H1 (cell line): ENCODE measurements around the gene TIGD1. TPM values are rescaled to one million over a fixed set of nuclear protein-coding genes. Genes with fewer than 3 reads are reported as not detected.

Source experiments
- CTCF ChIA-PET: fragments of 300-600 bp; sonication (Branson Sonifier 250); formaldehyde crosslinking; loops from one replicate; lab custom pipeline; 2021; ENCODE audit not compliant: partially characterized antibody; lab: Charles Lee
- POLR2A ChIA-PET: fragments of 300-600 bp; sonication (Branson Sonifier 250); formaldehyde crosslinking; loops from one replicate; lab custom pipeline; 2021; ENCODE audit warnings: inconsistent platforms; ENCODE audit not compliant: partially characterized antibody; lab: Charles Lee
- DNase-seq, 2 experiments: peaks; one replicate each; pipeline versions ENCODE4 v3.0.0 to v3.0.0-alpha.2; 2010 to 2022; ENCODE audit warnings: low spot score in 2 of 2, low read depth in 1 of 2, mixed read lengths in 1 of 2
- FAIRE-seq: peaks from 2 replicates; lab custom pipeline; 2011; peaks lifted over from hg19 to GRCh38; lab: Jason Lieb, UNC
- H2AFZ ChIP-seq: 2 replicates; pipeline ENCODE4 v1.8.1; 2012; ENCODE audit warnings: low read length, inconsistent platforms
- H2AK5ac ChIP-seq: 2 replicates; pipeline ENCODE4 v1.6.1; 2013; ENCODE audit warnings: low read depth, low read length
- H2BK120ac ChIP-seq: replicated peaks from 2 replicates; pipeline ENCODE3; 2013; ENCODE audit warnings: low read depth, low read length, inconsistent platforms
- H2BK12ac ChIP-seq: 2 replicates; pipeline ENCODE4 v1.6.1; 2013; ENCODE audit warnings: low read depth, low read length
- H2BK15ac ChIP-seq: 2 replicates; pipeline ENCODE4 v1.6.1; 2013; ENCODE audit warnings: low read length
- H2BK20ac ChIP-seq: 2 replicates; pipeline ENCODE4 v1.6.1; 2013; ENCODE audit warnings: low read length
- H2BK5ac ChIP-seq: 2 replicates; pipeline ENCODE4 v1.6.1; 2013; ENCODE audit warnings: low read depth, low read length
- H3K14ac ChIP-seq: 2 replicates; pipeline ENCODE4 v1.6.1; 2013; ENCODE audit warnings: inconsistent platforms; ENCODE audit not compliant: insufficient read length
- H3K18ac ChIP-seq: 2 replicates; pipeline ENCODE4 v1.6.1; 2013; ENCODE audit warnings: low read length; ENCODE audit errors: extremely low read depth
- H3K23ac ChIP-seq: 2 replicates; pipeline ENCODE4 v1.6.1; 2013; ENCODE audit warnings: inconsistent platforms; ENCODE audit not compliant: insufficient read length
- H3K23me2 ChIP-seq: 2 replicates; pipeline ENCODE4 v1.6.1; 2013; ENCODE audit warnings: low read depth, low read length
- H3K27ac ChIP-seq: 2 replicates; pipeline ENCODE4 v1.6.1; 2011; ENCODE audit warnings: low read depth, low read length, inconsistent platforms
- H3K27me3 ChIP-seq, 4 experiments: replicated peaks in 1 of 4; 1 replicate in 1 of 4; 2 replicates in 3 of 4; pipeline versions ENCODE4 v1.6.1 to v1.8.1; 2011 to 2013; ENCODE audit warnings: low read length in 3 of 4, mild to moderate bottlenecking in 3 of 4, inconsistent platforms in 2 of 4, mixed read lengths in 2 of 4, moderate library complexity in 1 of 4; ENCODE audit not compliant: control insufficient read depth in 3 of 4, insufficient read depth in 3 of 4; ENCODE audit errors: extremely low read depth in 1 of 4
- H3K36me3 ChIP-seq, 4 experiments: 2 replicates each; pipeline versions ENCODE4 v1.6.1 to v1.8.1; 2011 to 2013; ENCODE audit warnings: mild to moderate bottlenecking in 4 of 4, low read length in 3 of 4, moderate library complexity in 2 of 4, control low read depth in 1 of 4, inconsistent platforms in 1 of 4; ENCODE audit not compliant: insufficient read depth in 4 of 4, control insufficient read depth in 2 of 4
- H3K4ac ChIP-seq: replicated peaks from 2 replicates; pipeline ENCODE3; 2013; ENCODE audit warnings: low read length, low read depth, mixed read lengths, inconsistent platforms; ENCODE audit not compliant: insufficient read length
- H3K4me1 ChIP-seq, 4 experiments: replicated peaks in 1 of 4; 1 replicate in 1 of 4; 2 replicates in 3 of 4; pipeline versions ENCODE4 v1.6.1 to v1.8.1; 2011 to 2013; ENCODE audit warnings: low read length in 3 of 4, inconsistent platforms in 2 of 4, mixed read lengths in 1 of 4; ENCODE audit not compliant: insufficient read depth in 4 of 4, control insufficient read depth in 3 of 4
- H3K4me2 ChIP-seq, 2 experiments: 2 replicates each; pipeline versions ENCODE4 v1.6.1 to v1.8.1; 2011 to 2013; ENCODE audit warnings: low read depth in 2 of 2, low read length in 2 of 2, control low read depth in 1 of 2, inconsistent platforms in 1 of 2, mild to moderate bottlenecking in 1 of 2; ENCODE audit not compliant: insufficient read depth in 1 of 2
- H3K4me3 ChIP-seq, 4 experiments: fragments of 200-600, 300-600 bp in 1 of 4; sonication (generic), shearing (Covaris generic), sonication (Bioruptor Twin) in 1 of 4; 2 replicates each; pipeline versions ENCODE4 v1.5.1 to v1.8.1; 2011 to 2016; ENCODE audit warnings: low read length in 4 of 4, low read depth in 3 of 4, control low read depth in 2 of 4, inconsistent platforms in 2 of 4, mild to moderate bottlenecking in 2 of 4, mixed read lengths in 1 of 4, moderate library complexity in 1 of 4; ENCODE audit not compliant: insufficient read depth in 2 of 4; ENCODE audit errors: extremely low read depth in 1 of 4
- H3K56ac ChIP-seq: replicated peaks from 2 replicates; pipeline ENCODE3; 2013; ENCODE audit warnings: low read depth, mild to moderate bottlenecking, mixed read lengths, low read length, inconsistent platforms; ENCODE audit not compliant: insufficient read length
- H3K79me1 ChIP-seq: 2 replicates; pipeline ENCODE4 v1.6.1; 2013; ENCODE audit warnings: low read depth, low read length, control low read depth
- H3K79me2 ChIP-seq, 2 experiments: 2 replicates each; pipeline versions ENCODE4 v1.6.1 to v1.8.1; 2012 to 2013; ENCODE audit warnings: low read length in 2 of 2, mild to moderate bottlenecking in 2 of 2, inconsistent platforms in 1 of 2; ENCODE audit not compliant: insufficient read depth in 2 of 2, control insufficient read depth in 1 of 2
- H3K9ac ChIP-seq, 4 experiments: replicated peaks in 1 of 4; 1 replicate in 1 of 4; 2 replicates in 3 of 4; pipeline versions ENCODE4 v1.6.1 to v1.8.1; 2011 to 2013; ENCODE audit warnings: low read depth in 3 of 4, low read length in 3 of 4, control low read depth in 2 of 4, mild to moderate bottlenecking in 2 of 4, moderate library complexity in 2 of 4, inconsistent platforms in 1 of 4; ENCODE audit errors: extremely low read depth in 1 of 4
- H3K9me3 ChIP-seq, 2 experiments: 2 replicates each; pipeline versions ENCODE4 v1.6.1 to v1.8.1; 2012 to 2013; ENCODE audit warnings: mild to moderate bottlenecking in 2 of 2, moderate library complexity in 2 of 2, control low read depth in 1 of 2, inconsistent platforms in 1 of 2, low read depth in 1 of 2, low read length in 1 of 2, mixed read lengths in 1 of 2; ENCODE audit not compliant: insufficient read depth in 2 of 2
- H4K20me1 ChIP-seq, 2 experiments: replicated peaks in 1 of 2; 2 replicates each; pipeline versions ENCODE3 to v1.8.1; 2011 to 2013; ENCODE audit warnings: inconsistent platforms in 2 of 2, low read length in 2 of 2, mild to moderate bottlenecking in 1 of 2; ENCODE audit not compliant: insufficient read depth in 2 of 2, control insufficient read depth in 1 of 2
- H4K5ac ChIP-seq: 2 replicates; pipeline ENCODE4 v1.6.1; 2013; ENCODE audit warnings: low read length, low read depth, mixed read lengths, inconsistent platforms; ENCODE audit not compliant: insufficient read length
- H4K8ac ChIP-seq: 2 replicates; pipeline ENCODE4 v1.8.0; 2013; ENCODE audit warnings: mild to moderate bottlenecking, moderate library complexity, low read length, inconsistent platforms; ENCODE audit not compliant: insufficient read depth; ENCODE audit errors: extremely low read depth
- H4K91ac ChIP-seq: replicated peaks from 2 replicates; pipeline ENCODE3; 2013; ENCODE audit warnings: low read length, mixed read lengths, inconsistent platforms; ENCODE audit not compliant: insufficient read length
- EGR1 ChIP-seq: IDR thresholded peaks from 2 replicates; pipeline ENCODE4 v1.6.1; 2011; ENCODE audit warnings: low read depth, low read length, borderline replicate concordance
- FOSL1 ChIP-seq: IDR thresholded peaks from 2 replicates; pipeline ENCODE4 v1.6.1; 2011; ENCODE audit warnings: mild to moderate bottlenecking, low read depth, low read length, moderate library complexity; ENCODE audit not compliant: insufficient read depth
- POLR2A ChIP-seq, 2 experiments: IDR thresholded peaks; 1 replicate in 1 of 2; 2 replicates in 1 of 2; pipeline ENCODE4 v1.6.1; 2011; ENCODE audit warnings: low read depth in 2 of 2, low read length in 2 of 2, mild to moderate bottlenecking in 2 of 2; ENCODE audit errors: control extremely low read depth in 1 of 2
- RBBP5 ChIP-seq: IDR thresholded peaks from 2 replicates; pipeline ENCODE4 v1.7.1; 2012; ENCODE audit warnings: low read depth, mild to moderate bottlenecking, inconsistent platforms, low read length, moderate library complexity, borderline replicate concordance
- WGBS, 2 experiments: shearing (Covaris generic) in 1 of 2; methylation state at CpG; one replicate each; pipeline versions ENCODE4 v1.1.6 to v1.1.7; 2013 to 2015; ENCODE audit warnings: low lambda C conversion rate in 2 of 2, mixed read lengths in 2 of 2, inconsistent platforms in 1 of 2, low coverage in 1 of 2, missing lambda C conversion rate in 1 of 2; ENCODE audit not compliant: insufficient replicate concordance in 2 of 2, insufficient coverage in 1 of 2, insufficient read length in 1 of 2; ENCODE audit errors: extremely low coverage in 1 of 2, missing lambda C conversion rate in 1 of 2; 5-methylcytosine and 5-hydroxymethylcytosine counted together
- polyA plus RNA-seq, 7 experiments: library from polyadenylated mRNA; depleted of rRNA in 3 of 7; stranded (reverse) in 5 of 7; unstranded in 2 of 7; fragments of >200 nt in 5 of 7; fragments of 200-250 nt in 2 of 7; gene quantifications; 1 replicate in 5 of 7; 2 replicates in 1 of 7; 4 replicates in 1 of 7; pipeline versions ENCODE4 v1.2.1 to v1.2.3, GENCODE V29; 2011 to 2013; ENCODE audit warnings: missing spikeins in 2 of 7, mixed read lengths in 2 of 7
- total RNA-seq: library from RNA; stranded (reverse); fragmentation: NEBNext Ultra II Directional; extraction: Animal tissue kit (Norgen Biotek cat#: 25700); gene quantifications from 2 replicates; pipeline ENCODE4 v1.2.1, GENCODE V29; 2021
- TF ChIP-seq, protein P1 (sequence below), 3 experiments: IDR thresholded peaks; 1 replicate in 2 of 3; 2 replicates in 1 of 3; pipeline versions ENCODE4 v1.5.1 to v1.6.1; 2011; ENCODE audit warnings: low read length in 3 of 3, mild to moderate bottlenecking in 3 of 3, inconsistent platforms in 2 of 3, low read depth in 1 of 3, moderate library complexity in 1 of 3; ENCODE audit not compliant: insufficient read depth in 1 of 3; ENCODE audit errors: control extremely low read depth in 1 of 3

TIGD1 gene
- total and polyA plus RNA-seq, 2 of the 8 experiments (the other 6 are each of a cell fraction or from before 2014, with no cell fraction given), result 4.7 to 8.3 TPM

GRCh38 chr2:232534940-232535651 lies 15.3 kb downstream of the TIGD1 start:
- H3K9ac ChIP-seq, result no peak overlapping the region
- peak overlapping the region; percentile 39; the same call in 1 of the 2 replicates for H2BK12ac ChIP-seq
- H4K91ac ChIP-seq, result no peak overlapping the region
- no peaks in the 10 kb centered on the region for H3K27me3 ChIP-seq
- CTCF ChIA-PET, result interaction anchor here (1.7 to 5.5 kb wide), 3 partner anchors 9 to 13 kb away, joined by 5 to 29 read pairs (median 23); partner anchors contain the start of genes CHRND and PRSS56
- H2AK5ac ChIP-seq, result no peak overlapping the region
- 90% methylated on average over 14 of the region's 14 CpGs; no CpG with 5 or more reads in 1 of the 2 experiments for WGBS, 2 experiments
- peaks cover 0 to 20% (median 12%) of the 10 kb centered on the region in 4 experiments; a peak in 6 of 7 replicates for H3K4me1 ChIP-seq
- no peak overlapping the region for H3K4me2 ChIP-seq
- no peak overlapping the region for H3K27ac ChIP-seq
- H3K79me1 ChIP-seq, result no peaks in the 10 kb centered on the region
- H3K56ac ChIP-seq, result no peak overlapping the region
- no peak overlapping the region for H2BK120ac ChIP-seq
- H3K18ac ChIP-seq, result no peak overlapping the region
- H4K8ac ChIP-seq, result no peak overlapping the region
- H2BK20ac ChIP-seq, result no peak overlapping the region
- no peak overlapping the region for H3K4ac ChIP-seq
- no peaks in the 10 kb centered on the region for H4K20me1 ChIP-seq
- H2BK5ac ChIP-seq, result no peak overlapping the region
- no peak overlapping the region for H3K23ac ChIP-seq
- 0 out of 2 replicates have a peak, but pooled peaks cover 1% of the 10 kb centered on the region for H3K23me2 ChIP-seq
- H3K79me2 ChIP-seq, result no peaks in the 10 kb centered on the region
- no peak overlapping the region for H3K4me3 ChIP-seq
- 0 out of 4 replicates have a peak, but pooled peaks cover 0 to 5% of the 10 kb centered on the region in 2 experiments for H3K9me3 ChIP-seq
- H2AFZ ChIP-seq, result no peak overlapping the region
- DNase-seq (no peak), FAIRE-seq (no peak)
- no peaks in the 10 kb centered on the region for H3K36me3 ChIP-seq
- no peak overlapping the region for H3K14ac ChIP-seq
- H2BK15ac ChIP-seq, result no peak overlapping the region
- POLR2A ChIA-PET, result interaction anchor here (1.1 to 2.4 kb wide), 4 partner anchors 9 to 17 kb away, joined by 3 to 12 read pairs (median 4); partner anchors contain the start of gene CHRND
- no peak overlapping the region for H4K5ac ChIP-seq
- TF ChIP-seq FOSL1, result no peak
- TF ChIP-seq, protein P1, sequence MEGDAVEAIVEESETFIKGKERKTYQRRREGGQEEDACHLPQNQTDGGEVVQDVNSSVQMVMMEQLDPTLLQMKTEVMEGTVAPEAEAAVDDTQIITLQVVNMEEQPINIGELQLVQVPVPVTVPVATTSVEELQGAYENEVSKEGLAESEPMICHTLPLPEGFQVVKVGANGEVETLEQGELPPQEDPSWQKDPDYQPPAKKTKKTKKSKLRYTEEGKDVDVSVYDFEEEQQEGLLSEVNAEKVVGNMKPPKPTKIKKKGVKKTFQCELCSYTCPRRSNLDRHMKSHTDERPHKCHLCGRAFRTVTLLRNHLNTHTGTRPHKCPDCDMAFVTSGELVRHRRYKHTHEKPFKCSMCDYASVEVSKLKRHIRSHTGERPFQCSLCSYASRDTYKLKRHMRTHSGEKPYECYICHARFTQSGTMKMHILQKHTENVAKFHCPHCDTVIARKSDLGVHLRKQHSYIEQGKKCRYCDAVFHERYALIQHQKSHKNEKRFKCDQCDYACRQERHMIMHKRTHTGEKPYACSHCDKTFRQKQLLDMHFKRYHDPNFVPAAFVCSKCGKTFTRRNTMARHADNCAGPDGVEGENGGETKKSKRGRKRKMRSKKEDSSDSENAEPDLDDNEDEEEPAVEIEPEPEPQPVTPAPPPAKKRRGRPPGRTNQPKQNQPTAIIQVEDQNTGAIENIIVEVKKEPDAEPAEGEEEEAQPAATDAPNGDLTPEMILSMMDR (IDR thresholded peaks at IDR 0.05; ENCODE audit: control extremely low read depth in 1 of 3, insufficient read depth in 1 of 3, low read depth in 1 of 3, low read length in 3 of 3), result no peak
- TF ChIP-seq RBBP5, result no peak
- TF ChIP-seq POLR2A (IDR thresholded peaks at IDR 0.05; ENCODE audit: control extremely low read depth in 1 of 2, low read depth in 2 of 2, low read length in 2 of 2), result no peak
- TF ChIP-seq EGR1, result no peak
